K562 (cell line): ENCODE measurements around the gene SYNJ2. TPM values are rescaled to one million over a fixed set of nuclear protein-coding genes. Genes with fewer than 3 reads are reported as not detected.

Source experiments
- ADNP ChIP-seq: fragments of 200-800 bp; sonication (Bioruptor generic); IDR thresholded peaks from 2 replicates; pipeline ENCODE4 v1.6.1; 2016; ENCODE audit warnings: missing genetic modification characterization, missing compliant biosample characterization
- ARID3A ChIP-seq: IDR thresholded peaks from 2 replicates; pipeline ENCODE4 v1.6.1; 2012; ENCODE audit warnings: low read depth, low read length, improper control_type of control experiment, borderline replicate concordance
- C11orf30 ChIP-seq: fragments of 450-650 bp; IDR thresholded peaks from 2 replicates; pipeline ENCODE4 v1.6.1; 2016; ENCODE audit warnings: low read depth, mild to moderate bottlenecking
- CBFA2T3 ChIP-seq: fragments of 450-650 bp; IDR thresholded peaks from 2 replicates; pipeline ENCODE4 v1.6.1; 2017
- CREM ChIP-seq: IDR thresholded peaks from 2 replicates; pipeline ENCODE4 v1.6.1; 2014; ENCODE audit warnings: antibody characterized with exemption, low read depth
- DEAF1 ChIP-seq: fragments of 450-650 bp; formaldehyde crosslinking; IDR thresholded peaks from 2 replicates; pipeline ENCODE4 v1.4.0; 2020; ENCODE audit warnings: mild to moderate bottlenecking, moderate library complexity
- FOXJ3 ChIP-seq: sonication (generic); formaldehyde crosslinking; IDR thresholded peaks from 2 replicates; pipeline ENCODE4 v1.4.0; 2020; ENCODE audit warnings: mild to moderate bottlenecking, missing genetic modification reagents
- HDAC8 ChIP-seq: fragments of 450-650 bp; IDR thresholded peaks from 2 replicates; pipeline ENCODE4 v1.6.1; 2016; ENCODE audit warnings: mild to moderate bottlenecking, missing genetic modification characterization, moderate library complexity, missing compliant biosample characterization
- HEY1 ChIP-seq: fragments of 250-450 bp; sonication (Bioruptor Pico); IDR thresholded peaks from 2 replicates; pipeline ENCODE4 v1.5.0; 2020; ENCODE audit warnings: mild to moderate bottlenecking, moderate library complexity, borderline replicate concordance
- HNRNPLL ChIP-seq: fragments of 200-400 bp; formaldehyde crosslinking; IDR thresholded peaks from 2 replicates; pipeline ENCODE4 v1.6.1; 2017; ENCODE audit warnings: low read length, low read depth, mild to moderate bottlenecking; ENCODE audit not compliant: poor library complexity, severe bottlenecking
- KDM5B ChIP-seq: fragments of 200-600 bp; sonication (generic); IDR thresholded peaks from 2 replicates; pipeline ENCODE4 v1.6.1; 2012; ENCODE audit warnings: low read depth, mild to moderate bottlenecking, moderate library complexity, low read length, control low read depth, inconsistent platforms; ENCODE audit not compliant: insufficient replicate concordance
- KLF10 ChIP-seq: fragments of 250-450 bp; sonication (Bioruptor Pico); IDR thresholded peaks from 2 replicates; pipeline ENCODE4 v1.6.1; 2021; ENCODE audit warnings: matching md5 sums
- NFE2L1 ChIP-seq: fragments of 450-650 bp; IDR thresholded peaks from 2 replicates; pipeline ENCODE4 v1.6.1; 2016; ENCODE audit warnings: missing genetic modification characterization, low read depth, mild to moderate bottlenecking, missing compliant biosample characterization, moderate library complexity, borderline replicate concordance
- NR2C1 ChIP-seq, 2 experiments: fragments of 450-650 bp; IDR thresholded peaks; 2 replicates each; pipeline ENCODE4 v1.6.1; 2017; ENCODE audit warnings: mild to moderate bottlenecking in 2 of 2, antibody characterized with exemption in 1 of 2, inconsistent platforms in 1 of 2, missing compliant biosample characterization in 1 of 2, missing genetic modification characterization in 1 of 2
- NRF1 ChIP-seq, 2 experiments: fragments of 450-650 bp; IDR thresholded peaks in 1 of 2; conservative IDR thresholded peaks in 1 of 2; 2 replicates each; pipeline ENCODE4 v1.6.1; 2014; ENCODE audit warnings: mild to moderate bottlenecking in 2 of 2
- RBBP5 ChIP-seq: fragments of 200-600 bp; sonication (generic); IDR thresholded peaks from 2 replicates; pipeline ENCODE4 v1.6.1; 2012; ENCODE audit warnings: borderline replicate concordance, mild to moderate bottlenecking, low read length, control low read depth, inconsistent platforms; ENCODE audit not compliant: insufficient read depth, poor library complexity, severe bottlenecking
- RNF2 ChIP-seq: sonication (generic); IDR thresholded peaks from 2 replicates; pipeline ENCODE4 v1.6.1; 2016
- SMARCA4 ChIP-seq: fragments of 450-650 bp; IDR thresholded peaks from 2 replicates; pipeline ENCODE4 v1.6.1; 2016
- TCF7 ChIP-seq: sonication (generic); IDR thresholded peaks from 2 replicates; pipeline ENCODE4 v1.6.1; 2016; ENCODE audit warnings: antibody characterized with exemption, borderline replicate concordance
- UBTF ChIP-seq, 2 experiments: IDR thresholded peaks; 2 replicates each; pipeline ENCODE4 v1.6.1; 2012; ENCODE audit warnings: improper control_type of control experiment in 2 of 2, low read depth in 2 of 2, low read length in 2 of 2, borderline replicate concordance in 1 of 2
- ZFPM2 ChIP-seq: fragments of 250-450 bp; sonication (Bioruptor Pico); IDR thresholded peaks from 2 replicates; pipeline ENCODE4 v1.5.1; 2022; ENCODE audit warnings: mild to moderate bottlenecking
- ZNF23 ChIP-seq: fragments of 250-450 bp; sonication (Bioruptor Pico); IDR thresholded peaks from 2 replicates; pipeline ENCODE4 v1.4.0; 2020; ENCODE audit warnings: mild to moderate bottlenecking
- ZNF76 ChIP-seq: fragments of 250-450 bp; sonication (Bioruptor Pico); IDR thresholded peaks from 2 replicates; pipeline ENCODE4 v1.4.0; 2020; ENCODE audit warnings: mild to moderate bottlenecking, moderate library complexity, borderline replicate concordance
- polyA plus RNA-seq, 8 experiments: library from polyadenylated mRNA; depleted of rRNA in 4 of 8; stranded (reverse) in 5 of 8; unstranded in 3 of 8; fragments of >200 nt; fragmentation: Nextera tagmentation in 2 of 8; fragmentation: Illumina TruSeq in 1 of 8; extraction: Ambion mirVana in 2 of 8; extraction: Trizol in 1 of 8; gene quantifications; 2 replicates each; pipeline versions ENCODE4 v1.2.1 to v1.2.3, GENCODE V29; 2011 to 2014; ENCODE audit warnings: inconsistent platforms in 1 of 8, missing spikeins in 1 of 8
- total RNA-seq, 7 experiments: library from RNA; depleted of rRNA in 6 of 7; stranded (reverse); fragments of >200 nt in 6 of 7; fragmentation: Illumina TruSeq in 2 of 7; extraction: Trizol in 2 of 7; gene quantifications; 2 replicates each; pipeline versions ENCODE4 v1.2.1 to v1.2.3, GENCODE V29; 2011 to 2021; ENCODE audit warnings: low replicate concordance in 1 of 7

SYNJ2 gene
- total and polyA plus RNA-seq, 9 of the 15 experiments (the other 6 are each of a cell fraction or from before 2014, with no cell fraction given), result 3.0 to 27.7 (median 17.8) TPM

GRCh38 chr6:158024566-158025297 is 43.1 kb downstream of the SYNJ2 start (continued):
- TF ChIP-seq ZNF76 (CRISPR knock-in tag) (no peak), TCF7 (no peak), RBBP5 (peak; percentile 58), SMARCA4 (0 out of 2 replicates have a peak, but pooled peaks have one; percentile 29), NRF1 (conservative IDR thresholded peaks at IDR 0.05 in 1 of 2, IDR thresholded peaks at IDR 0.05 in 1 of 2) (peak in 1 of 2 experiments; percentile 26; a peak in 1 of 4 replicates), ZNF23 (CRISPR knock-in tag) (no peak), CBFA2T3 (peak; percentile 27; the same call in 1 of the 2 replicates), ADNP (tag) (no peak), CREM (peak; percentile 37), FOXJ3 (CRISPR knock-in tag) (no peak), HEY1 (CRISPR knock-in tag) (no peak), NR2C1 (IDR thresholded peaks at IDR 0.05) (no peak), NR2C1 (tag; IDR thresholded peaks at IDR 0.05) (no peak), UBTF (IDR thresholded peaks at IDR 0.05; ENCODE audit: borderline replicate concordance in 1 of 2, low read depth in 2 of 2, low read length in 2 of 2) (peak in 1 of 2 experiments; percentile 69; a peak in 1 of 4 replicates), RNF2 (no peak), C11orf30 (no peak), DEAF1 (CRISPR knock-in tag) (no peak), HDAC8 (no peak), HNRNPLL (peak; percentile 50), ARID3A (no peak), KLF10 (CRISPR knock-in tag) (no peak), NFE2L1 (tag) (no peak), KDM5B (no peak), ZFPM2 (CRISPR knock-in tag) (no peak)
